ENCODE results near the gene SMIM44. TPM values are rescaled to one million over a fixed set of nuclear protein-coding genes. Genes with fewer than 3 reads are reported as not detected.

The SMIM44 gene
- total RNA-seq, 1 donor from 2014 or later: not detected

GRCh38 chr19:3434630-3435553 is 48.3 kb downstream of the SMIM44 start:
- peaks cover 6% of the 10 kb centered on the region for H3K9me3 Mint-ChIP-seq (ENCODE audit: unreplicated experiment)
- peak overlapping the region; percentile 97 for H3K4me3 Mint-ChIP-seq (ENCODE audit: unreplicated experiment)
- peaks cover 5% of the 10 kb centered on the region for H3K27me3 Mint-ChIP-seq (ENCODE audit: unreplicated experiment)
- no peak for TF ChIP-seq CTCF (IDR thresholded peaks at IDR 0.05; ENCODE audit: partially characterized antibody, unreplicated experiment)
- no peaks in the 10 kb centered on the region for H3K36me3 Mint-ChIP-seq (ENCODE audit: unreplicated experiment)
- no peaks in the 10 kb centered on the region for H3K4me1 Mint-ChIP-seq (ENCODE audit: low read depth, unreplicated experiment)
- peak; percentile 98 for DNase-seq
- peak overlapping the region; percentile 99 for H3K27ac Mint-ChIP-seq (ENCODE audit: unreplicated experiment)

- TF ChIP-seq CTCF (IDR thresholded peaks at IDR 0.05; ENCODE audit: partially characterized antibody, unreplicated experiment): no peak
- peak overlapping the region; percentile 97 for H3K4me3 Mint-ChIP-seq (ENCODE audit: unreplicated experiment)
- peak overlapping the region; percentile 99 for H3K27ac Mint-ChIP-seq (ENCODE audit: unreplicated experiment)
- H3K36me3 Mint-ChIP-seq (ENCODE audit: unreplicated experiment): no peaks in the 10 kb centered on the region
- H3K9me3 Mint-ChIP-seq (ENCODE audit: unreplicated experiment): peaks cover 6% of the 10 kb centered on the region
- DNase-seq: no peak
- H3K27me3 Mint-ChIP-seq (ENCODE audit: unreplicated experiment): peaks cover 5% of the 10 kb centered on the region
- H3K4me1 Mint-ChIP-seq (ENCODE audit: low read depth, unreplicated experiment): no peaks in the 10 kb centered on the region
Observed at GRCh38 chr19:3433805-3434540, 49.3 kb downstream of the SMIM44 start.

GRCh38 chr19:3433313-3433712 is 49.9 kb downstream of the SMIM44 start:
- TF ChIP-seq CTCF (IDR thresholded peaks at IDR 0.05; ENCODE audit: partially characterized antibody, unreplicated experiment): no peak
- Mint-ChIP-seq H3K36me3 (ENCODE audit: unreplicated experiment) (no peaks in the 10 kb centered on the region), H3K27me3 (ENCODE audit: unreplicated experiment) (peaks cover 5% of the 10 kb centered on the region)

More at GRCh38 chr19:3433313-3433712, 49.9 kb downstream of the SMIM44 start:
- H3K4me3 Mint-ChIP-seq (ENCODE audit: unreplicated experiment): no peak overlapping the region
- peaks cover 6% of the 10 kb centered on the region for H3K9me3 Mint-ChIP-seq (ENCODE audit: unreplicated experiment)
- no peak overlapping the region for H3K27ac Mint-ChIP-seq (ENCODE audit: unreplicated experiment)
- DNase-seq: no peak
- no peaks in the 10 kb centered on the region for H3K4me1 Mint-ChIP-seq (ENCODE audit: low read depth, unreplicated experiment)

Other genes with a start within 250 kb of the SMIM44 start
- 2.0 TPM for gene NFIC, start 116.9 kb downstream of the SMIM44 start, total RNA-seq (ENCODE audit: unreplicated experiment)
- gene SMIM24, start 2.9 kb downstream of the SMIM44 start, total RNA-seq (ENCODE audit: unreplicated experiment): not detected
- 8.5 TPM for gene DOHH, start 17.2 kb upstream of the SMIM44 start, total RNA-seq (ENCODE audit: unreplicated experiment)
- gene FZR1, start 22.9 kb upstream of the SMIM44 start, total RNA-seq (ENCODE audit: unreplicated experiment): 51.3 TPM
- gene TEKTIP1, start 55.7 kb upstream of the SMIM44 start, total RNA-seq (ENCODE audit: unreplicated experiment): 2.5 TPM
- gene MFSD12, start 74.1 kb upstream of the SMIM44 start, total RNA-seq (ENCODE audit: unreplicated experiment): 134 TPM
- 55.3 TPM for gene HMG20B, start 89.5 kb upstream of the SMIM44 start, total RNA-seq (ENCODE audit: unreplicated experiment)
- gene GIPC3, start 102.0 kb upstream of the SMIM44 start, total RNA-seq (ENCODE audit: unreplicated experiment): 0.20 TPM
- not detected for gene TBXA2R, start 123.4 kb upstream of the SMIM44 start, total RNA-seq (ENCODE audit: unreplicated experiment)
- 29.7 TPM for gene CACTIN, start 143.3 kb upstream of the SMIM44 start, total RNA-seq (ENCODE audit: unreplicated experiment)
- gene PIP5K1C, start 217.0 kb upstream of the SMIM44 start, total RNA-seq (ENCODE audit: unreplicated experiment): 169 TPM
- 3.1 TPM for gene TJP3, start 224.9 kb upstream of the SMIM44 start, total RNA-seq (ENCODE audit: unreplicated experiment)